GM18867 (cell line): ENCODE results near the gene CDC123.
"Not testable (repeated sequence)": the region's sequence is repeated elsewhere in the genome, so short reads cannot be mapped to it uniquely, and the experiment has no call there.

Experiments used
- ATAC-seq: cut with Tn5 transposase; IDR thresholded peaks from one replicate; pipeline ENCODE4 v1.9.1; 2021; ENCODE audit warnings: mild to moderate bottlenecking, moderate library complexity; ENCODE audit not compliant: unreplicated experiment

Gene CDC123

DNA sequence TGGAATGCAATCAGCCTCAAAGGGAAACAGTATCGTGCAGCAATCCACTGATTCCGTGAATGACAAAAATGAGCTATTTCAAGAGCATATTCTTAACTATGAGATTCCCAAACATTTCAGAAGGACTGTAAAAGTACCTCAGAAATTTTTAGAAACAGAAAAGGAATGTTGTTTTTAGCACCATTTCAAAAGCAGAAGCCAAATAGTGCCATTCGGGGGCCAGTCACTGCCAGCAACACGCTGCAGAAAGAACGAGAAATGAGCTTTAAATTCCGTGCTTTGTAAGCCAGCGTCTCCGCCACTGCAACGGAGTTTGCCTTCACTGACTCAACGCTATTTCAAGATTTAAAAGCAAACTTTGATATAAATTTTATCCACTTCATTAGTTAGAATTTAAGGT lies 6.6 kb upstream of the CDC123 start:
- ATAC-seq: no peak

DNA sequence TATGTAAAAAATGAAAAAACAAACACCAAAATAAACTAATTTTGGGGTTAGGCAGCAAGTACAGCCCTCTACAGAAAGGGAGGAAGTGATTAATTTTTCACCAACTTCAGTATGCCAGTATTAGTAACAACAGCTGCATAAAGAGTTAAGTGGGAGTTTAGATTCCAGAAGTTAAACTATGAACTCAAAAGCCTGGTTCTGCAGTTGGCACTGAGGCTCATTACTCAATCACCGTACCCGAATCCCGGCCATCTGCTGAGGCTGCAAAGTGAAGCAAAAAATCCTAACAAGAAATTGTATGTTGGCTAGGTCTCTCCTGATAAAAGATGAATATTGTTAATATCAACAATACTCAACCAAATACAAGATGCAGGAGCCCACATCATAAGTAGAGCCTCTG lies 4.3 kb upstream of the CDC123 start:
- ATAC-seq: no peak

- ATAC-seq: no peak
These were observed 2.8 kb upstream of the CDC123 start for GRCh38 chr10:12193193-12193592.

DNA sequence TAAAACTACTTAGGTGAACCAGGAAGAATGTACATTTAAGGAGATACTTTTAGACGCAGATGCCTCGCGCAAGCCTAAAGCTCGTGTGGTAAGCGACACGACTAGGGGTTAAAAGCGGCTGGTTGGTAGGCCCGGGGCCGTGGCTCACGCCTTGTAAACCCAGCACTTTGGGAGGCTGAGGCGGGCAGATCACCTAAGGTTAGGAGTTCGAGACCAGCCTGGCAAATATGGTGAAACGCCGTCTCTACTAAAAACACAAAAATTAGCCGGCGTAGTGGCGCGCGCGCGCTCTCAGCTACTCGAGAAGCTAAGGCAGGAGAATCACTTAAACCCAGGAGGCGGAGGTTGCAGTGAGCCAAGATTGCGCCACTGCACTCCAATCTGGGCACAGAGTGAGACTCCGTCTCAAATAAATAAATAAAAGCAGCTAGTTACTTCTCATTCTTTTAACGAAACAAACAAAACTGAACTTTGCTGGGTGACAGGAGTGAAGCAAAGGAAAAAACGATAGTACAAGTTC lies 1.2 kb upstream of the CDC123 start:
- no peak for ATAC-seq

DNA sequence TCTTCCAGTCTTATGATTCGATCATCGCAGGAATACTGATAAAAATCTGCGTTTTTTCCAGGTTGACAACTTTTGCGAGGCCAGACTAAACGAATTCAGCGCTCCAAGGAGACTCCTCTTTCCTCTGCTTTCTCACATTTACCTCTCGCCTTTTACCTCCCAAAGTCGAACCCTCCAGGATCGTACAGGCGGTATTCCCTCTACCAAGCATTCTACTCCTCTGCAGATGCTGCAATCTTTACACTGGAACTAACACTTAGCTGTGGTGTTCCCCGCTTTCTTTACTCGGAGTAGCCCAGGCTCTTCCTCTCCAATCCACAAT lies 746 bp upstream of the CDC123 start:
- ATAC-seq: peak; percentile 11

DNA sequence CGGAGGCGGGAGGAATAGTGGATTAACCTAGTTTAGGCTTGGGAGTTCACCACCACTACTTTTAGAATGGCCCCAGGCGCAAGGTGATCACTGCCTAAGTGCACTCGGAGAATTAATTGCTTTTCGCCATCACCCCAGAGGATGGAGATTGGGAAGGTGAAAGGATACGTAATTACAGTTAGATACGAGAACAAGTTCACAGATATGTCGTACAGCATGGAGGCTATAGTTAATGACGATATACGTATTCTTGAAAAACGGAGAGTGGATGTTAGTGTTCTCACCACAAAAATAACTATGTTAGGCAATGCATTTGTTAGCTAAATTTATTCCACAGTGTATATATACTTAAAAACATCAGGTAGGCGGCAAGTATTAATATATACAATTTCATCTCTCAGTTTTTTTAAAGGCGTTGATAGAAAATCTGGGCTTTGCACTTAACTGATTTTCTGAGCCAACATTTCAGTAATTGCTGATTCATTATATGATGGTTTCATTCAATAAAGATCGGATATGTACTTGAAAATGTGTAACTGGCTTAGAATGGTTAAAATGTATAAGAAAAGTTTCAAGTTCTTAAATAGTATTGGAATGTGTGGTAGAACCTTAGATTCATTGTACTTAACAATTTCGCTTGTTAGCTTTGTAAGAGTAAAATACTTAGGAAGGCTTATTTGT lies 683 bp downstream of the CDC123 start:
- ATAC-seq: no peak

- no peak for ATAC-seq
These were observed 2.2 kb downstream of the CDC123 start for GRCh38 chr10:12198156-12198555.

GRCh38 chr10:12200850-12201249 lies 4.9 kb downstream of the CDC123 start:
- ATAC-seq: no peak

DNA sequence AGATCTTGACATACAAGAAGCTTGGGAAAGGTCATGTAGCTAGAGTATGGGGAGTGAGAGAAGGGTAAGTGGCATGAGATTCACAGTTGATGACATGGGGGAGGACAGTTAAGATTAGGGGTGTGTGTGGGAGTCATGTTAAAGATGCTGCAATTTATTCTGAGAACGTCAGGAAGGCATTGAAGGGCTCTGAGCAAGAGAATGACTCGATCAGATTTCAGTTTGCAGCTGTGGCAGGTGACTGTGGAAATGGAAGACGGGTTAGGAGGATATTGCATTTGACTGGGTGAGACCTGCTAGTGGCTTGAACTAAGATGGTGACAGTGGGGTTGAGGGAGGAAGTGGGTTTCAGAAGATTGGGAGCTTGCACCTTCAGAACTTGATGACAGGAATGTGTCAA lies 5.6 kb downstream of the CDC123 start:
- no peak for ATAC-seq

GRCh38 chr10:12202226-12202625 lies 6.2 kb downstream of the CDC123 start:
- no peak for ATAC-seq

GRCh38 chr10:12205082-12205481 lies 9.1 kb downstream of the CDC123 start:
- ATAC-seq: no peak

DNA sequence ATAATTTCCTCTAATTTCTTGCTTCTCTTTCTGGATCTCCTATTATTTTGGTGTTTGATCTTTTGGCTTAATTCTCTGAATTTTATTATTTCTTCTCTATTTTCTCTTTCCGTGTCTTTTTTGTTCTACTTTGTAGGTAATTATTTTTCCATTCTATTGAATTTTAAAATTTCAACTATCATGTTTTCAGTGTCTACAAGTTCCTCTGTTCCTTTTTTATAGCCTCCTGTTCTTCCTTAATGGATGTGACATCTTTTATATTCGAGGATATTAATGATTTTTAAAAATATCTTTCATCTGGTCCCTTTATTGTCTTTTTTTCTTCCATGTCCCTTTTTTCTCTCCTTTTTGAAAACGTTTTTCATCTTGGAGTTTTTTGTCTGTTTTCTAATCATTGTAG lies 11.1 kb downstream of the CDC123 start:
- ATAC-seq: no peak

DNA sequence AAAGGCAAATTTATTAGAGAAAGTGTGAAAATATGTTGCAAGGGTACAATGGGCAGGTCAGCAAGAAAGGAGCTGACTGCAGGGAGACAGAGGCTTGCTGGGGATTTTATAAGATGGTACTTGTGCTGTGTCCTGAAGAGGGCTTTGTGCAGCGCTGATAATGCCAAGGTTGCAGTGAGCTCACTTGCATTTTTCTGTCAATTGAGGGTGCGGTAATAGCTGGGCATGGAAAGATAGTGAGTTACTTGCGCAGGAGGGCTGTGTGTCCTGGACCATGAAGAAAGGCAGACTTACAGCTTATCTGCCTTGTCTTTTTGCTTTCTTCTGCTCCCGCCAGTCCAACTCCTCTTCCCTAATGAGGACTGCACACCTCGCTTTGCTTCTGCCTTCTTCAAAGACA lies 12.5 kb downstream of the CDC123 start:
- ATAC-seq: no peak

- no peak for ATAC-seq
These were observed 16.5 kb downstream of the CDC123 start for GRCh38 chr10:12212454-12212853.

DNA sequence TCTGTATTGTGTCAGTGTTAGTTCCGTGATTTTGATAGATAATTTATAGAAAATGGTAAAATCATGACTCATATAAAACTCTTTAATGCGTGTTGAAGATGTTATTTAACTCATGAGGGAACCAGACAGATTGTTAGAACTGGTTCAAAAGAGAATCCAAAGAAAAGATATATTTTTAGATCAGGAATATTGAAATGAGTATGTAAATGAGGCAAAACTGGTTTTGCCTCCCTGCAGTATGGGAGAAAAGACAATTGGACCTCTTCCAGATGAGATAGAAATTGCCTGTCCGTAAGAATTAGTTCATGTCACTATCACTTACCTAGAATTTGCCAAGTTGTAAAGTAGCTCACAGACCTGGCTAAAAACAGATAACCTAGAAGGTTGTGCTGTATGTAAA lies 17.6 kb downstream of the CDC123 start:
- no peak for ATAC-seq

GRCh38 chr10:12214093-12214492 lies 18.1 kb downstream of the CDC123 start:
- no peak for ATAC-seq

- no peak for ATAC-seq
These were observed 18.8 kb downstream of the CDC123 start for GRCh38 chr10:12214763-12215218.

- no peak for ATAC-seq
These were observed 23.0 kb downstream of the CDC123 start for GRCh38 chr10:12218991-12219390.

- no peak for ATAC-seq
These were observed 25.6 kb downstream of the CDC123 start for GRCh38 chr10:12221323-12222298.

DNA sequence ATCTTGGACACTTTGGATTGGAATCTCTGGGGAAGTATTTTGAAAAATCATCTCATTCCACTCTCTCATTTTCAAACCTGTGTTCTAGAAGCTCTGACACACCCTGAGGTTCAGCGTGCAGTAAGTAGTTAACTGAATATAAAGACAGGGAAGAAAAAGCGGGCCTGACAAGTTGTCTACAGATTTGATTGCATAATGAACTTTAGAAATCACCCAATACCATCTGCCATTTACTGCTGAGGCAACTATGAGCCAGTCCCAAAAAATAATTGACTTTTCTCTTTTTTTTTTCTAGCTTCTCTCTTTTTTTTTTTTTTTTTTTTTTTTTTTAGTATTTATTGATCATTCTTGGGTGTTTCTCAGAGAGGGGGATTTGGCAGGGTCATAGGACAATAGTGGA lies 29.5 kb downstream of the CDC123 start:
- ATAC-seq: no peak

DNA sequence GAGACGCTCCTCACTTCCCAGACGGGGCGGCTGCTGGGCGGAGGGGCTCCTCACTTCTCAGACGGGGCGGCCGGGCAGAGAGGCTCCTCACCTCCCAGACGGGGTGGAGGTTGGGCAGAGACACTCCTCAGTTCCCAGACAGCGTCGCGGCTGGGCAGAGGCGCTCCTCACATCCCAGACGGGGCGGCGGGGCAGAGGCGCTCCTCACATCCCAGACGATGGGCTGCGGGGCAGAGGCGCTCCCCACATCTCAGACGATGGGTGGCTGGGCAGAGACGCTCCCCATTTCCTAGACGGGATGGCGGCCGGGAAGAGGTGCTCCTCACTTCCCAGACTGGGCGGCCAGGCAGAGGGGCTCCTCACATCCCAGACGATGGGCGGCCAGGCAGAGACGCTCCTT lies 30.4 kb downstream of the CDC123 start:
- not testable (repeated sequence) for ATAC-seq

GRCh38 chr10:12228851-12229250 lies 32.9 kb downstream of the CDC123 start:
- no peak for ATAC-seq
